HepG2 (cell line): Measurements from ENCODE around the gene OGFR. TPM values are rescaled to one million over a fixed set of nuclear protein-coding genes. Genes with fewer than 3 reads are reported as not detected.

Source experiments
- ATAC-seq: fragments of 200-7000 bp; cut with Tn5 transposase; 3 replicates; pipeline ENCODE4 v1.9.1; 2020; ENCODE audit warnings: mild to moderate bottlenecking, moderate library complexity
- BruUV-seq: library from RNA; stranded (reverse); fragments of 400-500 nt; replicated peaks from 2 replicates; lab custom pipeline; 2021; lab: Mats Ljungman, UMichigan
- CTCF ChIA-PET: fragments of 300-600 bp; formaldehyde crosslinking; extraction: SDS; loops from one replicate; lab custom pipeline; 2021; ENCODE audit warnings: low total read pairs, inconsistent platforms, low intra/inter-chr PET ratio; lab: Yijun Ruan, JAX
- POLR2A ChIA-PET: fragments of 350-600 bp; sonication (Branson Sonifier 250); formaldehyde crosslinking; loops from one replicate; lab custom pipeline; 2020; ENCODE audit warnings: antibody characterized with exemption, inconsistent platforms; lab: Yijun Ruan, JAX
- DNase-seq: peaks from one replicate; pipeline ENCODE4 v3.0.0-alpha.2; 2015; ENCODE audit warnings: low spot score
- FAIRE-seq: peaks from 3 replicates; lab custom pipeline; 2011; peaks lifted over from hg19 to GRCh38; lab: Jason Lieb, UNC
- H2AFZ ChIP-seq: one replicate; pipeline ENCODE4 v1.6.1; 2011; ENCODE audit warnings: low read length, inconsistent platforms
- H3K27ac ChIP-seq: fragments of 300-600 bp; 3 replicates; pipeline ENCODE4 v1.8.0; 2011; ENCODE audit warnings: mixed run types, mild to moderate bottlenecking, mixed read lengths, low read length, inconsistent platforms; ENCODE audit not compliant: insufficient read depth; ENCODE audit errors: extremely low read length
- H3K27me3 ChIP-seq, 2 experiments: fragments of 200-600 bp in 1 of 2; 2 replicates in 1 of 2; 3 replicates in 1 of 2; pipeline versions ENCODE4 v1.6.0 to v1.8.0; 2011; ENCODE audit warnings: low read length in 2 of 2, mild to moderate bottlenecking in 2 of 2, moderate library complexity in 2 of 2, inconsistent platforms in 1 of 2; ENCODE audit not compliant: insufficient read depth in 2 of 2, control insufficient read depth in 1 of 2
- H3K36me3 ChIP-seq, 2 experiments: fragments of 200-600 bp in 1 of 2; replicated peaks in 1 of 2; 2 replicates in 1 of 2; 3 replicates in 1 of 2; pipeline versions ENCODE4 v1.5.1 to v1.8.0; 2011; ENCODE audit warnings: low read length in 2 of 2, inconsistent platforms in 1 of 2; ENCODE audit not compliant: insufficient read depth in 2 of 2, control insufficient read depth in 1 of 2
- H3K4me1 ChIP-seq: 2 replicates; pipeline ENCODE4 v1.5.1; 2012; ENCODE audit warnings: low read length, inconsistent platforms; ENCODE audit not compliant: insufficient read depth
- H3K4me2 ChIP-seq: 2 replicates; pipeline ENCODE4 v1.6.0; 2011; ENCODE audit warnings: low read depth, low read length, inconsistent platforms
- H3K4me3 ChIP-seq, 3 experiments: fragments of 200-600 bp in 1 of 3; sonication (generic), shearing (Covaris generic) in 1 of 3; replicated peaks in 1 of 3; 2 replicates each; pipeline ENCODE4 v1.5.1; 2011 to 2016; ENCODE audit warnings: low read length in 3 of 3, inconsistent platforms in 2 of 3, low read depth in 2 of 3, mild to moderate bottlenecking in 2 of 3, control low read depth in 1 of 3, mixed read lengths in 1 of 3; ENCODE audit not compliant: insufficient read depth in 1 of 3
- H3K79me2 ChIP-seq: one replicate; pipeline ENCODE4 v1.6.1; 2011; ENCODE audit warnings: low read length, inconsistent platforms; ENCODE audit not compliant: insufficient read depth
- H3K9ac ChIP-seq: 2 replicates; pipeline ENCODE4 v1.6.0; 2011; ENCODE audit warnings: mild to moderate bottlenecking, low read depth, low read length, inconsistent platforms; ENCODE audit not compliant: insufficient read depth
- H3K9me3 ChIP-seq: 2 replicates; pipeline ENCODE4 v1.5.1; 2012; ENCODE audit warnings: mild to moderate bottlenecking, low read length
- H4K20me1 ChIP-seq: 2 replicates; pipeline ENCODE4 v1.6.0; 2011; ENCODE audit warnings: inconsistent platforms, mild to moderate bottlenecking, low read length, moderate library complexity; ENCODE audit not compliant: insufficient read depth
- ATF1 ChIP-seq: IDR thresholded peaks from 2 replicates; pipeline ENCODE4 v1.6.1; 2016; ENCODE audit warnings: mild to moderate bottlenecking, control low read depth
- ATRX ChIP-seq: sonication (generic); formaldehyde crosslinking; IDR thresholded peaks from 2 replicates; pipeline ENCODE4 v1.4.0; 2020; ENCODE audit warnings: missing genetic modification reagents, borderline replicate concordance
- CEBPG ChIP-seq: IDR thresholded peaks from 2 replicates; pipeline ENCODE4 v1.6.1; 2016
- FOXM1 ChIP-seq: sonication (generic); formaldehyde crosslinking; IDR thresholded peaks from 2 replicates; pipeline ENCODE4 v1.5.0; 2020; ENCODE audit warnings: missing genetic modification reagents
- JARID2 ChIP-seq: sonication (generic); formaldehyde crosslinking; IDR thresholded peaks from 2 replicates; pipeline ENCODE4 v1.8.1; 2023; ENCODE audit warnings: missing genetic modification reagents, inconsistent platforms; ENCODE audit not compliant: insufficient replicate concordance
- KAT7 ChIP-seq: IDR thresholded peaks from 2 replicates; pipeline ENCODE4 v1.6.1; 2018; ENCODE audit warnings: borderline replicate concordance, missing compliant biosample characterization
- RFX1 ChIP-seq: fragments of 450-650 bp; IDR thresholded peaks from 2 replicates; pipeline ENCODE4 v1.6.1; 2017
- RXRB ChIP-seq: IDR thresholded peaks from 2 replicates; pipeline ENCODE4 v1.6.1; 2016; ENCODE audit warnings: borderline replicate concordance, missing genetic modification reagents, missing compliant biosample characterization
- SYNCRIP ChIP-seq: fragments of 200-400 bp; formaldehyde crosslinking; IDR thresholded peaks from 2 replicates; pipeline ENCODE4 v1.6.1; 2018; ENCODE audit warnings: mild to moderate bottlenecking, low read depth, low read length; ENCODE audit not compliant: insufficient read depth
- ZBTB7B ChIP-seq: sonication (generic); formaldehyde crosslinking; IDR thresholded peaks from 2 replicates; pipeline ENCODE4 v1.4.0; 2020; ENCODE audit warnings: missing genetic modification reagents
- ZNF121 ChIP-seq: sonication (generic); formaldehyde crosslinking; IDR thresholded peaks from 2 replicates; pipeline ENCODE4 v1.5.0; 2020; ENCODE audit warnings: mild to moderate bottlenecking, missing genetic modification reagents
- ZNF337 ChIP-seq: sonication (generic); formaldehyde crosslinking; IDR thresholded peaks from 2 replicates; pipeline ENCODE4 v1.5.1; 2020; ENCODE audit warnings: missing genetic modification reagents, low read depth, mild to moderate bottlenecking, borderline replicate concordance
- ZNF451 ChIP-seq: sonication (generic); formaldehyde crosslinking; IDR thresholded peaks from 2 replicates; pipeline ENCODE4 v1.5.0; 2020; ENCODE audit warnings: mild to moderate bottlenecking, missing genetic modification reagents
- ZNF589 ChIP-seq: sonication (generic); formaldehyde crosslinking; conservative IDR thresholded peaks from 2 replicates; pipeline ENCODE4 v1.8.0; 2022; ENCODE audit warnings: mild to moderate bottlenecking, moderate library complexity, missing genetic modification reagents
- ZNF605 ChIP-seq: sonication (generic); formaldehyde crosslinking; IDR thresholded peaks from 2 replicates; pipeline ENCODE4 v1.8.0; 2022; ENCODE audit warnings: mild to moderate bottlenecking, missing genetic modification reagents
- WGBS: methylation state at CpG from one replicate; pipeline ENCODE4 v1.1.6; 2017; ENCODE audit warnings: low lambda C conversion rate; 5-methylcytosine and 5-hydroxymethylcytosine counted together
- in situ Hi-C: cut with HindIII; loops from 2 replicates; pipeline ENCODE4 v1.10.0; 2017; ENCODE audit warnings: low pct_unique_long_range_greater_than_20kb; ENCODE audit not compliant: extremely low pct_ligation_motif_present
- intact Hi-C: fragments of 100-400 bp; cut with micrococcal nuclease; formaldehyde crosslinking; loops from one replicate; pipeline ENCODE4 v1.10.0; 2022; ENCODE audit not compliant: unreplicated experiment
- polyA plus RNA-seq, 8 experiments: library from polyadenylated mRNA; depleted of rRNA in 3 of 8; stranded (reverse) in 7 of 8; unstranded in 1 of 8; fragments of >200 nt; fragmentation: Illumina TruSeq in 4 of 8; extraction: Trizol in 4 of 8; gene quantifications; 2 replicates each; pipeline versions ENCODE4 v1.2.1 to v1.2.3, GENCODE V29; 2011 to 2016; ENCODE audit warnings: low read depth in 4 of 8, missing spikeins in 1 of 8, mixed read lengths in 1 of 8; ENCODE audit not compliant: insufficient read depth in 1 of 8
- total RNA-seq, 5 experiments: library from RNA; depleted of rRNA; stranded (reverse); fragments of >200 nt; fragmentation: Illumina TruSeq; extraction: Trizol; gene quantifications; 2 replicates each; pipeline ENCODE4 v1.2.3, GENCODE V29; 2016; ENCODE audit warnings: low read depth in 1 of 5
- TF ChIP-seq, protein P1 (sequence below): sonication (generic); formaldehyde crosslinking; conservative IDR thresholded peaks from 2 replicates; pipeline ENCODE4 v1.8.1; 2023; ENCODE audit warnings: missing genetic modification reagents

Gene OGFR
- total and polyA plus RNA-seq, 2 of the 13 experiments (the other 11 are each of a cell fraction or from before 2014, with no cell fraction given), result 47.7 to 81.8 TPM

DNA sequence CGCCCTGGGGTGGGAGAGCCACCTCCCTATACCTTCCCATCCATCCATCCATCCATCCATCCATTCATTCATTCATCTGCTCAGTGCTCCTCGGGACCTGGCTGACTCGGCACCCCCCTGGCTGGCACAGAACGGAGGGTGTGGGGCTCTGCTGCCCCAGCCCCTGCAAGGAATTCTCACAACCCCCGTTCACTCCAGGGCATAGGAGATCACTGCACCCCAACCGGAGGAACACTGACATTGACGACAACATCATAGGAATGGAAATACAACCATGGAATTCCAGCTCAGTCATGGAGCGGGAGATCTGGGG, 36.4 kb upstream of the OGFR start:
- Histone ChIP-seq H3K4me1 (no peaks in the 10 kb centered on the region), H3K4me2 (no peak overlapping the region), H3K36me3 (no peaks in the 10 kb centered on the region), H3K27ac (no peak overlapping the region), H3K9ac (no peak overlapping the region), H4K20me1 (peaks cover 3% of the 10 kb centered on the region; the same call in 1 of the 2 replicates), H3K79me2 (no peaks in the 10 kb centered on the region), H2AFZ (no peak overlapping the region), H3K4me3 (no peak overlapping the region), H3K9me3 (no peaks in the 10 kb centered on the region), H3K27me3 (peaks cover 59 to 98% of the 10 kb centered on the region in 2 experiments)
- in situ Hi-C loops, result no loop called here
- ATAC-seq (no peak), FAIRE-seq (no peak), DNase-seq (no peak)
- ChIA-PET CTCF (no interaction called here), POLR2A (interaction anchor here (0.7 kb wide), 1 partner anchor 11 kb away, joined by 4 read pairs; no protein-coding TSS in a partner anchor)
- WGBS, result 30% methylated on average over 8 of the region's 8 CpGs
- intact Hi-C loops, result no loop called here
- no peak for TF ChIP-seq ZNF589
- no peak for TF ChIP-seq ZNF337 (CRISPR knock-in tag)
- no peak for TF ChIP-seq ZNF605 (CRISPR knock-in tag)
- no peak for TF ChIP-seq FOXM1 (CRISPR knock-in tag)
- no peak for TF ChIP-seq RXRB (CRISPR knock-in tag)
- no peak for TF ChIP-seq CEBPG (CRISPR knock-in tag)
- no peak for TF ChIP-seq ZNF451 (CRISPR knock-in tag)
- no peak for TF ChIP-seq ATF1 (CRISPR knock-in tag)
- no peak for TF ChIP-seq ZNF121 (CRISPR knock-in tag)
- no peak for TF ChIP-seq KAT7 (CRISPR knock-in tag)
- TF ChIP-seq ATRX (CRISPR knock-in tag), result no peak
- TF ChIP-seq, protein P1, sequence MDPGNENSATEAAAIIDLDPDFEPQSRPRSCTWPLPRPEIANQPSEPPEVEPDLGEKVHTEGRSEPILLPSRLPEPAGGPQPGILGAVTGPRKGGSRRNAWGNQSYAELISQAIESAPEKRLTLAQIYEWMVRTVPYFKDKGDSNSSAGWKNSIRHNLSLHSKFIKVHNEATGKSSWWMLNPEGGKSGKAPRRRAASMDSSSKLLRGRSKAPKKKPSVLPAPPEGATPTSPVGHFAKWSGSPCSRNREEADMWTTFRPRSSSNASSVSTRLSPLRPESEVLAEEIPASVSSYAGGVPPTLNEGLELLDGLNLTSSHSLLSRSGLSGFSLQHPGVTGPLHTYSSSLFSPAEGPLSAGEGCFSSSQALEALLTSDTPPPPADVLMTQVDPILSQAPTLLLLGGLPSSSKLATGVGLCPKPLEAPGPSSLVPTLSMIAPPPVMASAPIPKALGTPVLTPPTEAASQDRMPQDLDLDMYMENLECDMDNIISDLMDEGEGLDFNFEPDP, result no peak
- no peak for TF ChIP-seq JARID2 (CRISPR knock-in tag)
- no peak for TF ChIP-seq RFX1
- TF ChIP-seq ZBTB7B (CRISPR knock-in tag), result no peak
- TF ChIP-seq SYNCRIP, result no peak
- no TSS peak for BruUV-seq
